Type B pancreatic cell (in vitro differentiated cells): ENCODE results near the gene CENPQ. TPM values are rescaled to one million over a fixed set of nuclear protein-coding genes. Genes with fewer than 3 reads are reported as not detected.

ENCODE experiments used
- DNase-seq: peaks from one replicate; pipeline ENCODE4 v3.0.0; 2021; ENCODE audit warnings: mixed read lengths; ENCODE audit not compliant: unreplicated experiment; ENCODE audit errors: extremely low spot score
- H3K27ac Mint-ChIP-seq: 2 replicates; pipeline ENCODE4 v1.8.0; 2021; ENCODE audit warnings: mild to moderate bottlenecking, mixed read lengths
- H3K27me3 Mint-ChIP-seq: 2 replicates; pipeline ENCODE4 v1.8.0; 2021; ENCODE audit warnings: mixed read lengths
- H3K36me3 Mint-ChIP-seq: 2 replicates; pipeline ENCODE4 v1.8.0; 2021; ENCODE audit warnings: mixed read lengths
- H3K4me1 Mint-ChIP-seq: one replicate; pipeline ENCODE4 v1.8.0; 2021; ENCODE audit warnings: mixed read lengths; ENCODE audit not compliant: unreplicated experiment
- H3K4me3 Mint-ChIP-seq: 2 replicates; pipeline ENCODE4 v1.8.0; 2021; ENCODE audit warnings: mild to moderate bottlenecking, mixed read lengths
- H3K9me3 Mint-ChIP-seq: 2 replicates; pipeline ENCODE4 v1.8.0; 2021; ENCODE audit warnings: mixed read lengths
- CTCF ChIP-seq: fragments of 200-600 bp; sonication (generic); conservative IDR thresholded peaks from 2 replicates; pipeline ENCODE4 v1.5.0; 2021; ENCODE audit warnings: antibody characterized with exemption, mild to moderate bottlenecking
- total RNA-seq: library from RNA; stranded (reverse); gene quantifications from 2 replicates; pipeline ENCODE4 v1.2.1, GENCODE V29; 2021; ENCODE audit warnings: low replicate concordance

CENPQ gene
- total RNA-seq, 1 donor from 2014 or later = 8.6 TPM

- H3K9me3 Mint-ChIP-seq = no peaks in the 10 kb centered on the region
- DNase-seq = no peak
- no peaks in the 10 kb centered on the region for H3K4me1 Mint-ChIP-seq
- peaks cover 10% of the 10 kb centered on the region for H3K36me3 Mint-ChIP-seq
- no peak for TF ChIP-seq CTCF
- H3K4me3 Mint-ChIP-seq = no peak overlapping the region
- no peak overlapping the region for H3K27ac Mint-ChIP-seq
- no peaks in the 10 kb centered on the region for H3K27me3 Mint-ChIP-seq
These were observed 27.5 kb downstream of the CENPQ start for GRCh38 chr6:49490633-49491032.

DNA sequence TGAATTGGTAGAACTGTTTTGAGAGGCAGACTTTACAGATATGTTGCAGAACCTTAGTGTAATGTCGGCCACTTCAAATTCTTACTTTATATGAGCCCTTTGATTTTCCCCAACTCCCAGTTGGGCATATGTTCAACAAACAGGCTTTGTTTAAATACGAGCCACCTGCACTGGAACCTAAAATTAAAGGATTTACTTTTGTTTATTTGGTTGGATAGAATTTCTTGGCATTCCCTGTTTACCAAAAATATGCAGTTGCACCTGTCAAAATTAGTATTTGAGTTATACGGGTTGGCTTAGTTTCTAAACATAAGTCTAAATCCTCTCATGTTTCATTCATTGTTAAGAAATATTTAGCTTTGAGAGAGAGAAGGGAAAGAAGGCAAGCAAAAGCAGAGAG lies 34.1 kb downstream of the CENPQ start:
- no peaks in the 10 kb centered on the region for H3K9me3 Mint-ChIP-seq
- H3K36me3 Mint-ChIP-seq = no peaks in the 10 kb centered on the region
- no peak for TF ChIP-seq CTCF
- no peaks in the 10 kb centered on the region for H3K4me1 Mint-ChIP-seq
- no peaks in the 10 kb centered on the region for H3K27me3 Mint-ChIP-seq
- no peak for DNase-seq
- H3K4me3 Mint-ChIP-seq = no peak overlapping the region
- H3K27ac Mint-ChIP-seq = no peak overlapping the region

DNA sequence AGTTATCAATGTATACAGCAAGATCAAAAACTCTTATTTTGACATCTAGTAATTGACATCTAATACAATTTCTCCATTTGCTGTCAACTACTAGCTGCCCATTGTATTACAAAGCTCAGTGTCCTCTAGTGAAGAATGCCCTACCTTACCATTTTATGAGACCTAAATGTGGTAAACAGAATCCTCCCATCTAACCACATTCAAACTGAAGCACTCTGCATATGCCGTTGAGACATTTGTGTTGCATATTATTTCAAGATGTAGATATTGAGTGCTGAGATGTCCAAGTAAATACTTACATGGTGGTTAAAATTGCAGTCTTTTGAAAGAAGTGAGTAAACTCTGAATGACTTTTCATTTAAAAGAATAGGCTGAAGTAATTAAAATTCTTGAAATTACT lies 36.0 kb downstream of the CENPQ start:
- DNase-seq = no peak
- Mint-ChIP-seq H3K4me1 (no peaks in the 10 kb centered on the region), H3K9me3 (no peaks in the 10 kb centered on the region), H3K27ac (no peak overlapping the region), H3K4me3 (no peak overlapping the region), H3K36me3 (no peaks in the 10 kb centered on the region), H3K27me3 (no peaks in the 10 kb centered on the region)
- no peak for TF ChIP-seq CTCF

DNA sequence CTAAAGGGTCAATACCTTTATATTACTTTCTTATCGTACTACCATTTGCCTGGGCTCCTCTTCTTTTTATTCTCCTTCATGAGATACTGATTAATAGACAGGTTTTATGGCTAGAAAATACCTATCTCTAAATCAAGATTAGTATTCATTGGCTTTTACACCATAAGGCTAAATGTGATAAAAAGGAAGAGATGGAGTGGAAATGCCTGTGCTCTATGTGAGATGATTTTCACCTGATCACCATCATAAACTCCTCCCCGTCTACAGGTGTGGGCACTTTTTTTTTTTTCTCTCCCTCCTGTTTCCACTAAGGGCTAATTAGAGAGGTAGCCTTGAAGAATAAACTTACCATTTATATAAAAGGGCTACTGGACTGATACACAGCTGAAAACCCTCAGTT lies 36.5 kb downstream of the CENPQ start, which contains the start of gene GLYATL3:
TSS of gene GLYATL3 (plus strand) at position 301 of the 400 bp plus-strand sequence. CDS start 12,068 bp downstream, outside the sequence.
- Mint-ChIP-seq H3K4me3 (no peak within 1 kb of the TSS), H3K27me3 (no peaks in the 10 kb centered on the region), H3K27ac (no peak within 1 kb of the TSS), H3K36me3 (no peaks in the 10 kb centered on the region), H3K4me1 (no peaks in the 10 kb centered on the region), H3K9me3 (no peaks in the 10 kb centered on the region)
- DNase-seq = no peak
- TF ChIP-seq CTCF = no peak

- H3K27me3 Mint-ChIP-seq = no peaks in the 10 kb centered on the region
These were observed 41.5 kb downstream of the CENPQ start for GRCh38 chr6:49504666-49505065.

More at GRCh38 chr6:49504666-49505065, 41.5 kb downstream of the CENPQ start:
- no peak overlapping the region for H3K27ac Mint-ChIP-seq
- H3K4me3 Mint-ChIP-seq = no peak overlapping the region
- no peak for DNase-seq
- H3K36me3 Mint-ChIP-seq = peaks cover 5% of the 10 kb centered on the region
- no peak for TF ChIP-seq CTCF
- H3K4me1 Mint-ChIP-seq = peaks cover 13% of the 10 kb centered on the region
- peaks cover 4% of the 10 kb centered on the region for H3K9me3 Mint-ChIP-seq
